ENCODE data around the gene RIPOR2. TPM values are rescaled to one million over a fixed set of nuclear protein-coding genes. Genes with fewer than 3 reads are reported as not detected.

RIPOR2 gene
- total and polyA plus RNA-seq, 2 experiments from 2014 or later = 9.5 to 22.5 TPM

GRCh38 chr6:24836109-24836508 is 99.7 kb downstream of the RIPOR2 start (continued):
- TF ChIP-seq POLR2AphosphoS5 (IDR thresholded peaks at IDR 0.05; ENCODE audit: low read depth) = no peak
- no peak for TF ChIP-seq ZNF114 (CRISPR knock-in tag; IDR thresholded peaks at IDR 0.05)
- TF ChIP-seq STAT1 (IDR thresholded peaks at IDR 0.05; ENCODE audit: unreplicated experiment) = no peak
- TF ChIP-seq EZH2 (IDR thresholded peaks at IDR 0.05; ENCODE audit: low read depth, unreplicated experiment) = no peak

DNA sequence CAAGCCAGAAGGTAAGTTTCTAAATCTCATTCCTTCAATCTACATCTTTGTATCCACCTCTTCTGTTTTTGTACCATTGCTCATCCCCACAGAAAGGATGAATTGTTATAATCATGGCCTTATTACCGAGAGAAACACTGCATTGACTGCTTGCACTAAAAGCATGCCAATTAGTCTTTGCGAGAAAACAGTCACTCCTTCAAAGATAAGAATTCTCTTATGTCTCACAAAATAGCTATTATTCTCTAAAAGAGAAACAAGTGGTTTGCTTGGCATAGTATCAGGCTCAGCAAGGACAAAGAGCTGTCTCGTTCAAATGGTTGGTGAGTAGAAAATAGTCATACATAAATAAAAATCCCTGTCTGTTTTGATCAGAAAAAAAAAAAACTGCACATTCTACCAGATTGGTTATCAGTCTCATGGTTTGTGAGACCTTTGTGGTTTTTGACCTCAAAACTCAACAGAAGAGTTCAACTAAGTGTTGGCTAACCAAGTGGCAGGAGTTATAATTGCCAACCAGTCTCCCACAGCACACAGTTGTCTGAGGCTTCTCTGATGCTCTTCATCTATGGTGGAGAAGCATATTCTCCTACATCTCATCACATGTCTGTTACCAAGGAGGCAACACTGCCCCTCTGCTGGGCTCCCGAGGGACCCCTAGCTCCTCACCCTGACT is 101.9 kb downstream of the RIPOR2 start:
- H3K4me3 Mint-ChIP-seq = no peak overlapping the region
- H3K4me1 ChIP-seq (ENCODE audit: insufficient read depth) = peaks cover 13% of the 10 kb centered on the region
- no peak for ATAC-seq
- no peak overlapping the region for H3K27ac ChIP-seq (ENCODE audit: low read depth)
- no peaks in the 10 kb centered on the region for H3K27me3 Mint-ChIP-seq (ENCODE audit: insufficient read depth, low read depth, poor library complexity)
- no peak overlapping the region for H3K27ac Mint-ChIP-seq
- peaks cover 6% of the 10 kb centered on the region; the same call in 1 of the 2 replicates for H3K9me2 ChIP-seq (ENCODE audit: insufficient read depth)
- TF ChIP-seq NANOG (IDR thresholded peaks at IDR 0.05; ENCODE audit: borderline replicate concordance) (no peak), EZH2 (IDR thresholded peaks at IDR 0.05; ENCODE audit: low read depth, unreplicated experiment) (no peak), JUNB (IDR thresholded peaks at IDR 0.05; ENCODE audit: unreplicated experiment) (no peak), ZNF331 (CRISPR knock-in tag; IDR thresholded peaks at IDR 0.05; ENCODE audit: low read depth) (no peak), CREB1 (CRISPR knock-in tag; IDR thresholded peaks at IDR 0.05; ENCODE audit: low read depth) (no peak), REST (IDR thresholded peaks at IDR 0.05; ENCODE audit: unreplicated experiment) (no peak), POLR2AphosphoS5 (IDR thresholded peaks at IDR 0.05; ENCODE audit: low read depth) (no peak), STAT1 (IDR thresholded peaks at IDR 0.05; ENCODE audit: unreplicated experiment) (no peak), ETS1 (IDR thresholded peaks at IDR 0.05) (no peak)
- no peaks in the 10 kb centered on the region for H3K27me3 ChIP-seq (ENCODE audit: insufficient read depth)
- no peaks in the 10 kb centered on the region for H3K79me2 ChIP-seq (replicated peaks; ENCODE audit: insufficient read depth)
- no peak overlapping the region for H3K4me3 ChIP-seq
- H2AFZ ChIP-seq = no peak overlapping the region
- DNase-seq (ENCODE audit: low spot score) = no peak
- H3K4me1 Mint-ChIP-seq = peaks cover 20% of the 10 kb centered on the region; the same call in 2 of the 3 replicates
- H4K20me1 ChIP-seq (replicated peaks; ENCODE audit: insufficient read depth) = no peaks in the 10 kb centered on the region
- 0 out of 2 replicates have a peak, but pooled peaks cover 5% of the 10 kb centered on the region for H3F3A ChIP-seq (replicated peaks; ENCODE audit: low read depth)
- H3K4me2 ChIP-seq = no peak overlapping the region
- H3K36me3 Mint-ChIP-seq (ENCODE audit: low read depth) = peaks cover 7% of the 10 kb centered on the region; the same call in 2 of the 3 replicates
- H3K36me3 ChIP-seq (ENCODE audit: insufficient read depth) = no peaks in the 10 kb centered on the region
- no peaks in the 10 kb centered on the region for H3K9me3 Mint-ChIP-seq

All from GM23338 (cell line).